ENCODE data around the gene JMJD7. TPM values are rescaled to one million over a fixed set of nuclear protein-coding genes. Genes with fewer than 3 reads are reported as not detected.

Gene JMJD7
- polyA plus RNA-seq, 2 of the 4 experiments (the other 2 are of a cell fraction) = 3.4 to 3.8 TPM

GRCh38 chr15:41799488-41799805, 28.4 kb upstream of the JMJD7 start (continued):
- no peak for TF ChIP-seq REST (IDR thresholded peaks at IDR 0.05)

- POLR2A ChIA-PET = no interaction called here
- no peak overlapping the region for H3K4me3 ChIP-seq
- no peak overlapping the region for H3K4me2 ChIP-seq
- 93% methylated on average over 3 of the region's 3 CpGs for WGBS (ENCODE audit: missing lambda C conversion rate)
- CTCF ChIA-PET = interaction anchor here (1.0 to 2.5 kb wide), 2 partner anchors 28 to 198 kb away, joined by 3 to 7 read pairs; no protein-coding TSS in a partner anchor
- TF ChIP-seq POLR2A (IDR thresholded peaks at IDR 0.05; ENCODE audit: low read length) (no peak), ZSCAN20 (CRISPR knock-in tag; IDR thresholded peaks at IDR 0.05) (no peak), TFCP2L1 (CRISPR knock-in tag; IDR thresholded peaks at IDR 0.05) (no peak), CHD4 (IDR thresholded peaks at IDR 0.05; ENCODE audit: borderline replicate concordance) (no peak), HOXB5 (CRISPR knock-in tag; IDR thresholded peaks at IDR 0.05) (no peak), NPAS2 (CRISPR knock-in tag; IDR thresholded peaks at IDR 0.05; ENCODE audit: borderline replicate concordance) (no peak), CHD2 (IDR thresholded peaks at IDR 0.05; ENCODE audit: low read length, partially characterized antibody) (no peak), SMC3 (IDR thresholded peaks at IDR 0.05) (no peak), SREBF2 (IDR thresholded peaks at IDR 0.05) (no peak), MAZ (IDR thresholded peaks at IDR 0.05; ENCODE audit: borderline replicate concordance, low read depth, low read length) (no peak), TP53 (CRISPR knock-in tag; IDR thresholded peaks at IDR 0.05) (no peak), MAX (IDR thresholded peaks at IDR 0.05) (no peak), JUNB (IDR thresholded peaks at IDR 0.05) (no peak), RCOR1 (IDR thresholded peaks at IDR 0.05; ENCODE audit: low read depth, low read length) (no peak)
- H3K9me3 ChIP-seq = no peaks in the 10 kb centered on the region
- H3K27ac ChIP-seq = no peak overlapping the region
- no peak for FAIRE-seq
- H3K4me1 ChIP-seq = no peaks in the 10 kb centered on the region
- no peak for ATAC-seq
- DNase-seq (ENCODE audit: low read depth in 1 of 2, low spot score in 1 of 2) = no peak
Measured at GRCh38 chr15:41801185-41801584, 26.7 kb upstream of the JMJD7 start.

- DNase-seq (ENCODE audit: low read depth in 1 of 2, low spot score in 1 of 2) = no peak
- POLR2A ChIA-PET = no interaction called here
- TF ChIP-seq MAZ (IDR thresholded peaks at IDR 0.05; ENCODE audit: borderline replicate concordance, low read depth, low read length) = no peak
- TF ChIP-seq TP53 (CRISPR knock-in tag; IDR thresholded peaks at IDR 0.05) = no peak
- no peak for TF ChIP-seq MAFK (IDR thresholded peaks at IDR 0.05; ENCODE audit: partially characterized antibody)
- no peak for TF ChIP-seq BCL3 (IDR thresholded peaks at IDR 0.05)
- no peak for TF ChIP-seq POLR2A (IDR thresholded peaks at IDR 0.05; ENCODE audit: low read length)
- no peak for TF ChIP-seq CEBPB (IDR thresholded peaks at IDR 0.05)
- TF ChIP-seq RAD21 (conservative IDR thresholded peaks at IDR 0.05 in 1 of 2, IDR thresholded peaks at IDR 0.05 in 1 of 2) = no peak
- TF ChIP-seq HDAC2 (IDR thresholded peaks at IDR 0.05) = no peak
Measured at GRCh38 chr15:41801850-41802455, 25.9 kb upstream of the JMJD7 start.

More at GRCh38 chr15:41801850-41802455, 25.9 kb upstream of the JMJD7 start:
- CTCF ChIA-PET = interaction anchor here (0.6 to 2.5 kb wide), 4 partner anchors 10 to 244 kb away, joined by 3 to 10 read pairs (median 7); no protein-coding TSS in a partner anchor
- 89% methylated on average over 3 of the region's 3 CpGs for WGBS (ENCODE audit: missing lambda C conversion rate)
- Histone ChIP-seq H3K4me1 (no peaks in the 10 kb centered on the region), H3K9me3 (no peaks in the 10 kb centered on the region), H3K27ac (no peak overlapping the region), H3K4me2 (no peak overlapping the region), H3K4me3 (no peak overlapping the region)
- ATAC-seq (no peak), FAIRE-seq (no peak)
